ENCODE data around the gene FBXW9.
"Not testable (repeated sequence)": the region's sequence is repeated elsewhere in the genome, so short reads cannot be mapped to it uniquely, and the experiment has no call there.

Gene FBXW9

DNA sequence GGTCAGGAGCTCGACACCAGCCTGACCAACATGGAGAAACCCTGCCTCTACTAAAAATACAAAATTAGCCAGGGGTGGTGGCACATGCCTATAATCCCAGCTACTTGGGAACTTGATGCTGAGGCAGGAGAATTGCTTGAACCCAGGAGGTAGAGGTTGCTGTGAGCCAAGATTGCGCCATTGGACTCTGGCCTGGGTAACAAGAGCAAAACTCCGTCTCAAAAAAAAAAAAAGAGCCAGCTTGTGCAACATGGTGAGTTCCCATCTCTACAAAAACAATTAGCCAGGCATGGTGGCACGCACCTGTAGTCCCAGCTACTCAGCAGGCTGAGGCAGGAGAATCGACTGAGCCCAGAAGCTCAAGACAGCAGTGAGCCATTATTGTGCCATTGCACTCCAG is 18.4 kb downstream of the FBXW9 start:
- not testable (repeated sequence) for DNase-seq

DNA sequence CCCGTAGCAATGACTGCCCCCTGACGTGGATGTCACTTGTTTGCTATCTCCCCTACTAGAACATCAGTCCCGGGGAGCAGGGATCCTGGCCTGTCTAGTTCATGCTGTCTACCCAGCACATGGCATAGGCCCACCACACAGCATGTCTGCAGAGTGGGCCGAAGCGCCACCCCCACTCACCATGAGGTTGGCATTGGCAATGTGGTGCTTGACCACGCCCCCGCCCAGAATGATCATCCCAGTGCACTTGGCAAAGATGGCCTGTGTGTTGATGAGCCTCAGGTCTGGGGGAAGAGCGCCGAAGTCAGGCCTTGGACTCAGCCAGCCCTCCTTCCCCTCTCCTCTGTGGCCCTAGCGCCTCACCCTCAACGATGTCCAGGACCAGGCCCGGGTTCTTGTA is 19.5 kb downstream of the FBXW9 start:
- no peak for DNase-seq

DNA sequence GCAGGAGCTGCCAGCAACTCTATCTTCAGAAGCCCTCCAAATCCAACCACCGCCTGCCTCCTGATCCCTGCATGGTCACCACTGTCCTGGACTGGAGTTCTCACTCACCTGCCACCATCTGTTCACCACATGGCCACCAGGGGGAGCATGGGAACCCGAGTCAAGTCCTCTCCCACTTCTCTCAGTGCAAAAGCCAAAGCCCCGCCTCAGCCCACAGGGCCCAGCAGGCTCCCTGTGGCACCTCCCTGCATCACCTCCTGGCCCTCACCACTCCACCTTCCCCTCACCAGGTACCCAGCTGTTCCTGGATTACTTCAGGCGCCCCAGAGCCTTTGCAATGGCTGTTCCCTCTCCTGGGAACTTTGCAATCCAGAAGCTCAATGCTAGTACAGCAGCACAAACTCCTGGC is 20.0 kb downstream of the FBXW9 start:
- DNase-seq = no peak

DNA sequence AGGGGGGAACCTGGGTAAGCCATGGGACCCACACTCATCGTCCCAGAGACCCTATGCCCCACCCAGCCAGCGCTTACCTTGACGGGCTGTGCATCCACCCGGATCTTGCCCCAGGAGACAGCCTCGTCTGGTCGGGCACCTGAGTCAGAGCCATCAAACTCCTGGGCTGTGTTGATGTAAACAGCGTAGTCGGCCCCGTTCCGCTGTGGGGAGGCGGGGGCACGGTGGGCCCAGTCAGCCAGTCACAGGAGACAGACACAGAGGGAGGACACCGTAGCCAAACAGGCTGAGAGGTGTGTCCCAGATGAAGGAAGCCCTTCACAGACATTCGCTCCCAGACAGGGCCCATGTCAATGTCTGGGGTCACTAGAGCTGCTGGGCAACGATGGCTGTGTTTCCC is 20.5 kb downstream of the FBXW9 start:
- DNase-seq = no peak

DNA sequence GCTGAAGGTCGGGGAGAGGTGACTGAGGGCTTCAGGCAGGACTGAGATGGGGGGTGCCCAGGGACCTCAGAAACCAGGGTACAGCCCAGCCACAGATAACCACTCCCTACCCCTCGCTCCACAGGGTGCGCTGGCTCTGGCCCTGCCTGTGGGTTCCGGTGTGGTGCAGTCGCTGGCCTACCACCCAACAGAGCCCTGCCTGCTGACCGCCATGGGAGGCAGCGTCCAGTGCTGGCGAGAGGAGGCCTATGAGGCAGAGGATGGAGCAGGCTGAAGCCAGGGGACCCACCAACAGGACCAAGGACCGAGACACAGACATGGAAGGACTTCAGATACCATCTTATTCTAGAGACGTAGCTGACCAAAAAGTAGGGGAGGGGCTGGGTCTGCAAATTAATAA is 21.0 kb downstream of the FBXW9 start:
- DNase-seq = no peak

DNA sequence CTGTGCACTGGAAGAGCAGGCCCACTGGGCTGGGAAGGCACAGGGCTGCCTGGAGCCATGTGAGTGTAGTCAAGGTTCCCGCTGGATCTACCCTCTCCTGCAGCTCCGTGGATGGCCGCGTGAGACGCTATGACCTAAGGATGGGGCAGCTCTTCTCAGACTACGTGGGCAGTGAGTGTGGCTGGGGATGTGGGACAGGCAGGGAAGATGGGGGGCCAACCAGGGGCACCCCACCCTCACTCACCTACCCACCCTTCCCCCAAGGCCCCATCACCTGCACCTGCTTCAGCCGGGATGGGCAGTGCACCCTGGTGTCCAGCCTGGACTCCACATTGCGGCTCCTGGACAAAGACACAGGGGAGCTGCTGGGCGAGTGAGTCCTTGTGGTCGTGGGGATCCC is 23.7 kb downstream of the FBXW9 start:
- DNase-seq = no peak

DNA sequence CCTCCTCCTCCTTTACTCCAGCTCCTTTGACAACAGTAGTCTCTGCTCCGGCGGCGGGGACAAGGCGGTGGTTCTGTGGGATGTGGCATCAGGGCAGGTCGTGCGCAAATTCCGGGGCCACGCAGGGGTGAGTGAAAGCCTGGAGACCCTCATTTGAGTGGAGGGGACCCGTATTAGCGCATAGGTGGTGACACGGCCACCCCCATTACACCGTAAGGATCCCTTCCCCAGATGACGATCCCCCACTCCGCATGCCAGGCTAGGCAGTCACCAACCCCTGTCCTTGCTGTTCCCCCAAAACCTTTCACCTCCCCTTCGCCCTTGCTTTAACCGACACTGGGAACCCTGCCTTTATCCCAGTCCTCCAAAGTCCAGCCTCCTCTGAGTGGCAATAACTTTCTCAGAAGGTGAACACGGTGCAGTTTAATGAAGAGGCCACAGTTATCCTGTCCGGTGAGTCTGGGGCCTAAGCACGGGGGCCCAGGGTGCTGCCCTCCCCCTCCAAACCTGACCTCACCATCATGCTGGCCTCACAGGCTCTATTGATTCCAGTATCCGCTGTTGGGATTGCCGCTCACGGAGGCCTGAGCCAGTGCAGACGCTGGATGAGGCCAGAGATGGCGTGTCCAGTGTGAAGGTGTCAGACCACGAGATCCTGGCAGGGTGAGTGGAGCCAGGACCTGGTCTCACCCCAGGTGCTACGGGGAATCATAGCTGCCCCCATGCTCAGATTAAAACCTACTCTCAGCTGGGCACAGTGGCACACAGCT is 26.1 kb downstream of the FBXW9 start:
- no peak for DNase-seq

DNA sequence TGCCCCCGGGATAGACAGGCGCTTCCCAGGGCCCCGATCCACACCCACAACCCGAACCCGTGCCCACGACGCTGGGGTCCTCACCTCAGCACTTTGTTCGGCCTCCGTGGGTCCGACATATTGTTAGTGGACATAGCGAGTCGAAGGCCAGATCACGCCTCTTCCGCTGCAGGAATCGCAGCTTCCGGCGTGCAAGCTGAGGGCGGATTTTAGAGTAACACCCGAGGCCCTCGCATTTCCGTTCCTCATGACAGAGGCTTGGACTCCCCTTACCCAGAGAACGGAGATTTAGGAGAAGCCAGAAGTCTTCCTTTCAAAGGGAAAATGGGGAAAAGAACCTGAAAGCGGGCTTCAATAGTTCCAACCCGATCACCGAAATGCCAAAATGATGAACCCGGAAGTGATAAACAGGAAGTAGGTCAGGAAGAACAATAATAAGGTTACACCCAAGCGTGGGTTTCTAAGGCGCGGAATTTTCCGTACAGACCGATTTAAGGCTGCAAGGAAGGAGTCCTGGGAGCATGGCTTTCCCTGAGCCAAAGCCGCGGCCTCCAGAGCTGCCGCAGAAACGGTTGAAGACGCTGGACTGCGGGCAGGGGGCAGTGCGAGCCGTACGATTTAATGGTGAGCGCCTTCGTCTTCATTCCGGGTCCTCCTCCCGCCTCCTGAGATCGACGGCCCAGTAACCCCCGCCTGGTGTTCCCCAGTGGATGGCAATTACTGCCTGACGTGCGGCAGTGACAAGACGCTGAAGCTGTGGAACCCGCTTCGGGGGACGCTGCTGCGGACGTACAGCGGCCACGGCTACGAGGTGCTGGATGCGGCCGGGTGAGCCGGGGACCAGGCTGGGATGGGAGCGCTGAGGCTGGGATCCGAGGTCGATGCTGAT is 26.9 kb downstream of the FBXW9 start:
- DNase-seq = no peak

DNA sequence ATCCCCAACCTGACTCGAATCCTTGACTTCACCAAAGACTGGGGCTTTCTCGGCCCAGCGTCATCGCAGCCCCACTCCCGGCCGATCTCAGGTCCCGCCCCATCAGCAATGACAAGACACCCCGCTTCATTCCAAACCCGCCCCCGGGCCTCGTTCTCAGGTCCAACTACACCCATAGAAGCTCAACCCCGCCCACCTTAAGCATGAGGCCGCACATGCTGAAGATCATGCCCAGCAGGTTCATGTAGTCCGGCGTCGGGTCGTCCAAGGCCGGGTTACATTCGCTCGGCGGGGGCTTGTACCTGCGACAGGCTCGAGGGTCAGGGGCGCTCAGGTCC is 27.5 kb downstream of the FBXW9 start:
- DNase-seq = no peak

DNA sequence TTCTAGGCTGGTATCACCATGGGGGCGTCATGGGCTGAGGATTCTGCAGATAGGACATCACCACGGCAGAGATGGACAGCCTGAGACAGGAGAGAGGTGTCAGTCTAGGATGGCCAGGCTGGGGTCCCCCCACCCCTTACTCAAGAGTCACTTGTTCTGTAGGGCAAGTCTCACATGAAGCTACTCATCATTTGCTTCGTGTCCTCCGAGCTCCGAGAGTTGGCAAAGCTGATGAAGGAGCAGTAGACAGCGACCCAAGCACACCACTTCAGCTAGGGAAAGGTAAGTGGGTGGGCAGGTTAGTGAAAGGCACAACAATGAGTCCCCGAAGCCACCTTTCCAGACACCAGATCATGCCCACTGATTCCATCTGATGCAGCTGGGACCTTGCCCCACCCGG is 28.1 kb downstream of the FBXW9 start:
- no peak for DNase-seq

DNA sequence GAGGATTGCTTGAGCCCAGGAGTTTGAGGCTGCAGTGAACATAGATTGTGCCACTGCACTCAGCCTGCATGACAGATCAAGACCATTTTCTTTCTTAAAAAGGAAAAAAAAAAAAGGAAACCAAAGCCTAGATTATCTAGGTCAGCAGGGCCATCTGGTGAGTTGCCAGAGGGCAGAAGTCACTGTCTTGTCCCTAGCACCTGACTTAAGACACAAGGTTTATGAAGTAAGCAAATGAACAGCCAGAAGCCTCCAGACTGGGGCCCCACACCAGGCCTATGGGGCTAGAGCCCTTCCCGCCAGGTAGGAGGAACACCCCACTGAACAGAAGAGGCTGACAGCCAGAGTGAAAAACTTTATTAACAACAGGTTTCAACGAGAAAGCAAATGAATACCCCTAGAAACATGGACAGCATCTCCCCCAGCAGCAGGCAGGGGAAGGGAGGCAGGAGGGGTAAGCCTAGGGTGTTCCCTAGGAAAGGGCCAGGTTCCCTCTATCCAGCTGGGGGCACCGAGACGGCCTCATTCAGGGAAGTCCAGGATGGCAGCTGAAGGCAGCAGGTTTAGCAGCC is 28.6 kb downstream of the FBXW9 start:
- no peak for DNase-seq

DNA sequence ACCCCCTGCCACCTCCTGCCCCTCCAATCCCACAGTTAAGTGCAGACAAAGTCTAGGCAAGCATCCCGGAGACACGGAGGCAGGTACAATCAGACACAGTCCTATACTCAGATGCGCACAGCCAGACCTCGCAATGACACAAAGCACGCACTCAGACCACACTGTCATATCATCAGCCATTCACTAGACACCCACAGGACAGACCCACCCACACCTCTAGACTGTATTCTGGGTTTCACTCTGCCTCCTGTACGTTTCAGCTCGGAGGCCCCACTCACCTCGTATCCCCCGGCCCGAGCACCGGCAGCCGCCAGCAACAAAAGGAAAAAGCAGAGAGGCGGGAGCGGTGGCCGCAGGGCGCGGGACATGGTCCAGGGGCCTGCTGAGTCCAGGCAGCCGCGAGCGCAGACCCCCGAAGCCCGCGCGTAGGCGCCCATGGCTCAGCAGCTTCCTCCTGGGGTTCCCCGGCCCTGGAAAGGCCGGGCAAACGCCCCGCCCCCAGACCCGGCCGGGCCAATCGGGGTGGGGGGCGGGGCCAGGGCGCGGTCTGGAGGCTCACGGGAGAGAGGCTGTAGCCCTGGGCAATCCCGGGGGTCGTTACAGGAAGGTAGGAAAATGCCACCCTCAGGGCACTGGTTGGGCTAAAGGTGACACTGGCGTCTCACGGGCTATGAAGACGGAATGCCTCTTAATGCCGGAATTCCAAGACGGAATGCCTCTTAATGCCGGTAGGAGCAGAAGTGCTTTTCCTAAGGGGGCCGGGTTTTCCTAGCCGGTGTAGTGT is 30.0 kb downstream of the FBXW9 start, which contains the start of the genes MAN2B1 and WDR83:
MAN2B1 (minus strand) TSS at position 478 of the 784 bp plus-strand sequence; CDS start at position 437, 41 bp downstream.
WDR83 (plus strand) TSS at position 543 of the 784 bp plus-strand sequence. CDS start 2,984 bp downstream, outside the sequence.
- no peak for DNase-seq

DNA sequence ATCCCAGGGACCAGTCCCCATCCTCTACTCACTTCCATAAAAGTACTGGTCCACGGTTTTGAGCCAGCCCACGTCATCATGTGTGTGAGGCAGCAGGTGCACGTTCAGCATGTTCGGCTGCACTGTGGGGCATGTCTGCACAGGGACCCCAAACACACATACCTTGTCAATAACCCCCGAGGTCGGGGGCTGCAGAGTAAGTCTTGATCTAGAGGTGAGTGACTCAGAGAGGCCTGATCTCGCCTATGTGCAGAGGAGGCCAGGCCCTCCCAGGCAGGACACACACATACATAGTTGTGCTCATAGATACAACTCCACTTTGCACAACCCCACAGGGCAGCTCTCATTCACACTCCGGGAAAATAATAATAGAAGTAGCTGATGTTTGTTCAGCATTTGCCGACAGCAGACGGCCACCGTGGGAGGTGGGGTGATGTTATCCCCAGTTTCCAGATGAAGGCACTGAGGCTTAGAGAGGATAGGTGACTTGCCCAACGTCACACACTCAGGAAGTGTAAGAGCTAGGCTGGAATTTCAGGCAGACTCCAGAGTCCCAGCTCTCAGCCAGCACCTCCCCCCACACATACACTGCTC is 30.7 kb downstream of the FBXW9 start:
- DNase-seq = no peak

DNA sequence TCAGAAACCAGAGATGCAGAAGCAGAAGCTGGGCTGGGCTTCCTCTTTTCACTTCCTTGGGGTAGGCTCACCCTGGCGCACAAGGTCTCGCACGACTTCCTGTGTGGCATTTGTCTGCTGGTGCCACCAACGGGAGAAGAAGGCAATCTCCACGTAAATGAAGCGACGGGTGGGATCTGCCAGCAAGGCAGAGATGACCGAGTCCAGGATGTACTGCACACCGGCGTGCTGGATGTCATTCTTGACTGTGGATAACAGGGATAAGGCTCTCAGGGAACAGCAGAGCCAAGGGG is 31.2 kb downstream of the FBXW9 start:
- no peak for DNase-seq

DNA sequence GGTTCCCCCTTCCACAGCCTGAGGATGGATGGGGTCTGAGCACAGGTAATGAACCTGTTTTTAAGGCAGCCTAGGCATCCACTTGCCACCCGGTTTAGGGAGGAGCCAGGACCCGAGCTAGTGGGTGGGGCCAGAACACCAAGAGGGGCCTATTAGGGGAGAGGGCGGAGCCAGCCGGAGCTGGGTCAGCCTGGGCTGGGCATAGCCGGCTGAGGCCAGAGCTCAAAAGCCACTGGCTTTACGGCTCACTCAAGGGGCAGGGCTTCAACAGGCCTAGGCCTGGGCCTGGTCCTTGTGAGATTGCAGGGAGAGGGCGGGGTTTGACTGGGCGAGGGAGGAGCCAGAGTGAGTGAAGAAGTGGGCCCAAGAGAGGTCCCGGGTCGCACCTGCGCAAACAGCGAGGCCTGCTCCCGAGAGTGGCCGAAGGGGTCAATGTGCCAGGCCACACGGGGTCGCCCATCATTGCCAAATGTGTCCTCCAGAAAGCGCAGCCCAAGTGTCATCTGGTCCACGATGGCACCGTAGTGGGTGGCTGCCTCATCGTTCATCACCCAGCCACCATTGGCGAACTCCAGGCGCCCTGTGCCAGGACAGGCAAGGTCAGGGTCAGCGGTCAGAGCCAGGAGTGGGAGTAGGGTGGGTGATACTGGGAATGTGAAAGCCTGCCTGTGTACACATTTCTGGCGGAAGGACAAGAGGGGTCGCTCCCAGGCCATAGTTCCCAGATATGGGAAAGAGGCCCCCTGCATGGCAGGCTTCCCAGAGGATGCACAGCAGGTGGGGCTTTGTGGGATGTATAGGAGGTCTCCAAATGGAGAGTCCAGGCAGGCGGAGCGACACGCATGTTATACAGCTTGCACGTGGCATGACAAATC is 31.8 kb downstream of the FBXW9 start:
- DNase-seq = no peak

DNA sequence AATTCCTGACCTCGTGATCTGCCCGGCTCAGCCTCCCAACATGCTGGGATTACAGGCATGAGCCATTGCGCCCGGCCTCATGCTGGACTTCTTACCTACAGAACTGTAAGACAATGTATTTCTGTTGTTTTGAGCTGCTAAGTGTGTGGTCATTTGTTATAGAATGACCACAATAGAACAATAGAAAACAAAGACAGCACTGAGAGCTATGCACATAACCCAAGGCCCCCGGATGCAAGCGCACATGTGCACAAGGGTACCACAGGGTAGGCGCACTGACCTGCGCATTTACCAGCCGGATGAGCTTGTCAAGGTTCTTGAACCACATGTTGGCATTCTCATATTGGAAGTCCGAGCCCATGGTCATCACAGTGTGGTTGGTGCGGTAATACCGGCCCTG is 35.5 kb downstream of the FBXW9 start:
- no peak for DNase-seq

DNA sequence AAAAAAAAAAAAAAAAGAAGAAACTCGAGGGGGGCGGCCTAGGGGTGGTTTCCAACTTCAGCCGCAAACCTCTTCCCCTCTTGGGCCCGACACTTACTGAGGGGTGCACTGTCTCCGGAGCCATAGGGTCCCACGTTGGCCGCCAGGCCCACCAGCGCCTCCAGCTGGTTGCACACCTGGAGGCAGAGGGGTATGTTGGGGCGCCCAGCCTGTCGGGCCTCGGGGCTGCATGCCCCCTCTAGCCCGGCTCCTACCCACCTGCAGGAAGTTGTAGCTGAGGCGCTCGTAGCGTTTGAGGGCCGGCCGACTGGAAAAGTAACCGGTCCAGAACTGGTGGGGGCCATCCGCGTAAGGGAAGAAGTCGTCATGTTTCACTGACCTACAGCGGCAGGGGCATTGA is 38.5 kb downstream of the FBXW9 start:
- no peak for DNase-seq

DNA sequence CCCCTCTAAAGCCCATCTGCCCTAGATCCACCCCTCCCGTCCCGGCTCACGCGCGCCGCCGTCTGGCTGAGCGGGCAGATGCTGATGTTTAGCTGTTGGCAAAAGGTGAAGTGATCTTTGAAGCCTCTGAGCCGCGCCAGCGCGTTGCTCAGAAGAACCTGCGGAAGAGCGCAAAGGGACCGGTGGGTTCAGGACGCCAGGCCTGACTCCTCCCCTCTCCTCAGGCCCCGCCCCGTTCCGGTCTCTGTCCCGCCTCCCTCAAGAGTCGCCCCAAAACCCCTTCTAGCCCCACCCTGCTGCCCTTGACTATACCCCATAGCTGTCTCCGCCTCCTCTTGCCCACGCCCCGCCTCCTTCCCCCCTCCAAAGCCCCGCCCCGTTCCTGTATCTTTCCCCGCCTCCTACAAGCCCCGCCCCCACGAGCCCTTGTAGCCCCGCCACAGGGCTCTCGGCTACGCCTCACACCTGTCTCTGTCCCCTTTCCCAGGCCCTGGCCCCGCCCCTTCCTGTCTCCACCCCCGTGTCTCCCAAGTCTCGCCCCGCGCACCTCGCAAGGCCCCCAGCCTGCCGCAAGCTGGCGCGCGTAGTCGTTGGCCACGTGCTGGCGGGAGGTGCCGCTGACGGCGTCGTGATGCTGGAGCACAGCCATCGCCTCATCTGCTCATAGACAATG is 39.4 kb downstream of the FBXW9 start:
- DNase-seq = no peak

DNA sequence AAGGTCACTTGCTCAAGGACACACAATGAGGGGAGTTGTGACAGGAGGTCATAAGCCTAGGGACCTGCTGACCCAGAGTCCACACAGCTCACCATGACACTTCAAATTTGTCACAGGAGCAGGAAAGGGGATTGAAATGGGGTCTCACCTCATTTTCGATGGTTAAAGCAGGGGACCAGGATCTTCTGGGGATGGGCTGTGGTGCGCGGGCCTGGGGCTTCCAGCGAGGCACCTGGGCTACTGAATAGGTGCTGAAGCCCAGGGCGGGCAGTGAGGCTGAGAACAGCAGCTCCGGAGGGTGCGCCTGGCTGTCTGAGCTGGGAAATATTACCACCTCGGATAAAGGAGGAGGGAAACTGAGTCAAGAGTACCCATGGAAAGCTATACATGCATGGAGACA is 40.9 kb downstream of the FBXW9 start:
- DNase-seq = no peak

DNA sequence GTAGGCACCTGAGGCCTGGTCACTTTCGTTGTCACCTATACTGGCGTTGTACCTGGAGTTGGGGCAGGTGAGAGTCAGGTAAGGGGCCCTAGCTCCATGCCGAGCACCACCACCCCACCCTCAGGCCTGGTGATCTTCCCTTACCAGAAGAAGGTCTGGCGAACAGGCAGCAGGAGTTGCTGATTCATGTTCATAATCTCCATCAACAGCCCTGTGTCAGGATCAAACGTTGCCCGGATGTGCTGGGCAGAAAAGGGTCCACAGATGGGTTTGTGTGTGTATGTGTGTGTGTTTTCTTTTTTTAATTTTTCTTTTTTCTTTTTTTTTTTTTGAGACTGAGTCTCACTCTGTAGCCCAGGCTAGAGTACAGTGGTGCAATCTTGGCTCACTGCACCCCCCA is 44.2 kb downstream of the FBXW9 start:
- no peak for DNase-seq

DNA sequence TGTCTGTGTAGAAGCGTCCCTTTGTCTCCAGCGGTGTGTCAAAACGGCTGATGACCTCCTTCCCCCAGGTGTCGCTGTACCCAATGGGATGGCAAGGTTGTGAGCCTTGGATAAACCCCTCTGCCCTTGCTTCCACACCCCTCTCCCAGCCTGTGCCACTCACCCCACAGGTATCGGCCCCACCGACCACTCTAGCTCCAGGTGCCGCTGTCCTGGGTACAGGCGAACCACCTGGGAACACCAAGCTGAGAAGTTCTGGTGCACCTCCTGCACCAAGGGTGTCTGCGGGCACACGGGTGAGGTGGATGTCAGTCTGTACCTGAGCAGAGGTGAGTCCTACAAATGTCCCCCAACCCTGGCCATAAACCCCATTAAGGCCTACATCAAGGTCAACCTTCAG is 46.5 kb downstream of the FBXW9 start:
- no peak for DNase-seq

Measured in cortex of kidney (tissue), 1 donor.